OCI-LY1 (cell line): ENCODE data around the gene SMU1.
"Not testable (repeated sequence)": the region's sequence is repeated elsewhere in the genome, so short reads cannot be mapped to it uniquely, and the experiment has no call there.

Experiments used
- CTCF ChIP-seq: fragments of 200-600 bp; sonication (generic), shearing (Covaris generic); IDR thresholded peaks from 2 replicates; pipeline ENCODE4 v1.5.1; 2017; ENCODE audit warnings: mild to moderate bottlenecking, antibody characterized with exemption, low read length, moderate library complexity, mixed read lengths
- EZH2 ChIP-seq: fragments of 200-600 bp; sonication (generic), shearing (Covaris generic); IDR thresholded peaks from 2 replicates; pipeline ENCODE4 v1.8.0; 2017; ENCODE audit warnings: borderline replicate concordance, mixed run types, mild to moderate bottlenecking, antibody characterized with exemption, low read length, moderate library complexity, mixed read lengths

- TF ChIP-seq CTCF, EZH2: not testable (repeated sequence)
Measured at GRCh38 chr9:33000682-33001055, 75.8 kb downstream of the SMU1 start.
